HEK293 (cell line): ENCODE data around the gene DDIT4.
A peak's percentile ranks its signal among the peaks of the same experiment; 100 is the strongest.

Experiments used
- CTCF ChIA-PET: fragments of 350-600 bp; formaldehyde crosslinking; extraction: SDS; loops from one replicate; lab custom pipeline; 2021; ENCODE audit warnings: antibody characterized with exemption; lab: Yijun Ruan, JAX
- POLR2A ChIA-PET: fragments of 300-600 bp; formaldehyde crosslinking; extraction: SDS; loops from one replicate; lab custom pipeline; 2020; ENCODE audit warnings: antibody characterized with exemption, inconsistent platforms; lab: Yijun Ruan, JAX
- H3K27ac ChIP-seq: fragments of 200-500 bp; sonication (Bioruptor generic); 2 replicates; pipeline ENCODE4 v1.5.1; 2014; ENCODE audit warnings: low read depth, low read length, control low read depth, inconsistent platforms; ENCODE audit errors: extremely low read depth
- H3K36me3 ChIP-seq, 2 experiments: fragments of 200-500 bp in 1 of 2; sonication (Bioruptor generic) in 1 of 2; 1 replicate in 1 of 2; 2 replicates in 1 of 2; pipeline ENCODE4 v1.5.1; 2014 to 2017; ENCODE audit warnings: inconsistent platforms in 2 of 2, low read length in 2 of 2; ENCODE audit not compliant: control insufficient read depth in 2 of 2, insufficient read depth in 1 of 2
- H3K4me1 ChIP-seq: fragments of 200-500 bp; sonication (Bioruptor generic); 2 replicates; pipeline ENCODE4 v1.5.1; 2014; ENCODE audit warnings: mild to moderate bottlenecking, low read length, inconsistent platforms; ENCODE audit not compliant: control insufficient read depth, insufficient read depth
- H3K4me3 ChIP-seq: 2 replicates; pipeline ENCODE4 v1.5.1; 2011; ENCODE audit warnings: low read depth, mild to moderate bottlenecking, control low read depth, low read length, moderate library complexity
- H3K9me3 ChIP-seq: fragments of 200-500 bp; sonication (Bioruptor generic); 2 replicates; pipeline ENCODE4 v1.5.1; 2014; ENCODE audit warnings: low read depth, low read length, inconsistent platforms; ENCODE audit not compliant: control insufficient read depth, insufficient read depth
- KLF1 ChIP-seq: fragments of 450-650 bp; formaldehyde crosslinking; IDR thresholded peaks from 2 replicates; pipeline ENCODE4 v1.5.1; 2016; ENCODE audit warnings: missing biosample characterization, missing genetic modification characterization
- KLF16 ChIP-seq: fragments of 450-650 bp; formaldehyde crosslinking; IDR thresholded peaks from 2 replicates; pipeline ENCODE4 v1.5.1; 2017; ENCODE audit warnings: missing biosample characterization, missing genetic modification characterization
- KLF17 ChIP-seq: fragments of 450-650 bp; formaldehyde crosslinking; IDR thresholded peaks from 2 replicates; pipeline ENCODE4 v1.5.1; 2016; ENCODE audit warnings: missing biosample characterization, missing genetic modification characterization
- KLF8 ChIP-seq: fragments of 450-650 bp; formaldehyde crosslinking; IDR thresholded peaks from 2 replicates; pipeline ENCODE4 v1.5.1; 2016; ENCODE audit warnings: missing biosample characterization, missing genetic modification characterization
- MZF1 ChIP-seq: fragments of 450-650 bp; formaldehyde crosslinking; IDR thresholded peaks from 2 replicates; pipeline ENCODE4 v1.5.1; 2017; ENCODE audit warnings: missing biosample characterization, missing genetic modification characterization, borderline replicate concordance
- PRDM1 ChIP-seq: fragments of 450-650 bp; formaldehyde crosslinking; IDR thresholded peaks from 2 replicates; pipeline ENCODE4; 2016; ENCODE audit warnings: missing biosample characterization, missing genetic modification characterization
- SCRT2 ChIP-seq: fragments of 450-650 bp; formaldehyde crosslinking; IDR thresholded peaks from 2 replicates; pipeline ENCODE4 v1.5.1; 2016; ENCODE audit warnings: missing biosample characterization, missing genetic modification characterization
- TRIM28 ChIP-seq: IDR thresholded peaks from 2 replicates; pipeline ENCODE4 v1.6.1; 2011; ENCODE audit warnings: low read length, control low read depth, borderline replicate concordance
- ZFHX2 ChIP-seq: fragments of 450-650 bp; formaldehyde crosslinking; conservative IDR thresholded peaks from 2 replicates; pipeline ENCODE4 v1.5.1; 2016; ENCODE audit warnings: missing biosample characterization, missing genetic modification characterization
- ZNF132 ChIP-seq: fragments of 450-650 bp; formaldehyde crosslinking; IDR thresholded peaks from 2 replicates; pipeline ENCODE4 v1.5.1; 2017; ENCODE audit warnings: missing biosample characterization, missing genetic modification characterization, borderline replicate concordance
- ZNF18 ChIP-seq: fragments of 450-650 bp; formaldehyde crosslinking; IDR thresholded peaks from 2 replicates; pipeline ENCODE4 v1.5.1; 2016; ENCODE audit warnings: missing biosample characterization, missing genetic modification characterization
- ZNF398 ChIP-seq: fragments of 450-650 bp; formaldehyde crosslinking; IDR thresholded peaks from 2 replicates; pipeline ENCODE4 v1.5.1; 2017; ENCODE audit warnings: missing biosample characterization, missing genetic modification characterization
- ZNF610 ChIP-seq: fragments of 450-650 bp; formaldehyde crosslinking; IDR thresholded peaks from 2 replicates; pipeline ENCODE4 v1.5.1; 2016; ENCODE audit warnings: missing biosample characterization, missing genetic modification characterization, borderline replicate concordance
- ZNF621 ChIP-seq: fragments of 450-650 bp; formaldehyde crosslinking; IDR thresholded peaks from 2 replicates; pipeline ENCODE4 v1.5.1; 2017; ENCODE audit warnings: missing biosample characterization, missing genetic modification characterization
- ZNF707 ChIP-seq: fragments of 450-650 bp; formaldehyde crosslinking; IDR thresholded peaks from 2 replicates; pipeline ENCODE4 v1.5.1; 2016; ENCODE audit warnings: missing biosample characterization, missing genetic modification characterization
- ZNF791 ChIP-seq: fragments of 450-650 bp; formaldehyde crosslinking; IDR thresholded peaks from 2 replicates; pipeline ENCODE4 v1.5.1; 2016; ENCODE audit warnings: missing biosample characterization, missing genetic modification characterization
- TF ChIP-seq, protein P1 (sequence below): fragments of 450-650 bp; formaldehyde crosslinking; IDR thresholded peaks from 2 replicates; pipeline ENCODE4 v1.5.1; 2017; ENCODE audit warnings: missing biosample characterization, missing genetic modification characterization
- TF ChIP-seq, protein P2 (sequence below): fragments of 450-650 bp; formaldehyde crosslinking; IDR thresholded peaks from 2 replicates; pipeline ENCODE4 v1.5.1; 2016; ENCODE audit warnings: missing biosample characterization, missing genetic modification characterization
- TF ChIP-seq, protein P3 (sequence below): fragments of 450-650 bp; formaldehyde crosslinking; IDR thresholded peaks from 2 replicates; pipeline ENCODE4 v1.5.1; 2016; ENCODE audit warnings: missing biosample characterization, missing genetic modification characterization

The DDIT4 gene

DNA sequence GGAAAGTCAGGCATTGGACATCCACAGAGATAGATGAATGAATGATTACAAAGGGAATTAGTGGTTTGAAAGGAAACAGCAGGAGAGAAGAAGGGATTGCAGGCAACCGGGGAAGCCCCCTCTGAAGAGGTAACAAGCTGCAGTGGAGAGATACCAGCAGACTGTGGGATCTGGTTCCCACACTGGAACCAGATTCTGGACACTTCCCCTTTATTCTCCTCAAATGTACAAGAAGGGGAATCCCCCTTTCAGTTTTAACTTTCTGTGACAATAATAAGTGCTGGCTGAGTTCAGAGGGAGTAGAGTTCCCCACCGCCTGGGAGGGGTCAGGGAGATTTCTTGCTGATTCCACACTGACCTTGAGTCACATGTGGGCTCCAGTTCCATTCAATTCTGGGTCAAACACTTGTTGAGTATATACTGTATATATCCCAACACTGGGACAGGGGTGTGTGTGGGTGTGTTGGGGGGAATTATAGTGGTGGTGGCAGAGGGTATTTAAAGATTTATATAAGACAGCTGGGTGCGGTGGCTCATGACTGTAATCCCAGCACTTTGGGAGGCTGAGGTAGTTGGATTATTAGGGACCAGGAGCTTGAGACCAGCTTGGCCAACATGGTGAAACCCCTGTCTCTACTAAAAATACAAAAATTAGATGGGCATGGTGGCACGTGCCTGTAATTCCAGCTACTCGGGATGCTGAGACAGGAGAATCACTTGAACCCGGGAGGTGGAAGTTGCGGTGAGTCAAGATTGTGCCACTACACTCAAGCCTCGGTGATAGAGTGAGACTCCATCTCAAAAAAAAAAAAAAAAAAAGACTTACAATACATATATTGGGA lies 16.5 kb upstream of the DDIT4 start (continued):
- TF ChIP-seq SCRT2 (tag by site-specific recombination) = peak; percentile 74
- no peak for TF ChIP-seq KLF17 (tag by site-specific recombination)
- TF ChIP-seq ZNF398 (tag by site-specific recombination) = no peak
- TF ChIP-seq ZNF132 (tag by site-specific recombination) = no peak
- no peak for TF ChIP-seq ZNF621 (tag by site-specific recombination)
- no peak for TF ChIP-seq KLF8
- TF ChIP-seq MZF1 (tag by site-specific recombination) = peak; percentile 48; the same call in 1 of the 2 replicates
- TF ChIP-seq ZNF791 (tag by site-specific recombination) = no peak
- 0 out of 2 replicates have a peak, but pooled peaks have one; percentile 39 for TF ChIP-seq KLF1 (tag by site-specific recombination)
- TF ChIP-seq PRDM1 = 0 out of 2 replicates have a peak, but pooled peaks have one; percentile 19
- TF ChIP-seq ZNF610 (tag by site-specific recombination) = no peak
- peak; percentile 38; the same call in 1 of the 2 replicates for TF ChIP-seq ZFHX2 (tag by site-specific recombination)
- TF ChIP-seq, protein P1, sequence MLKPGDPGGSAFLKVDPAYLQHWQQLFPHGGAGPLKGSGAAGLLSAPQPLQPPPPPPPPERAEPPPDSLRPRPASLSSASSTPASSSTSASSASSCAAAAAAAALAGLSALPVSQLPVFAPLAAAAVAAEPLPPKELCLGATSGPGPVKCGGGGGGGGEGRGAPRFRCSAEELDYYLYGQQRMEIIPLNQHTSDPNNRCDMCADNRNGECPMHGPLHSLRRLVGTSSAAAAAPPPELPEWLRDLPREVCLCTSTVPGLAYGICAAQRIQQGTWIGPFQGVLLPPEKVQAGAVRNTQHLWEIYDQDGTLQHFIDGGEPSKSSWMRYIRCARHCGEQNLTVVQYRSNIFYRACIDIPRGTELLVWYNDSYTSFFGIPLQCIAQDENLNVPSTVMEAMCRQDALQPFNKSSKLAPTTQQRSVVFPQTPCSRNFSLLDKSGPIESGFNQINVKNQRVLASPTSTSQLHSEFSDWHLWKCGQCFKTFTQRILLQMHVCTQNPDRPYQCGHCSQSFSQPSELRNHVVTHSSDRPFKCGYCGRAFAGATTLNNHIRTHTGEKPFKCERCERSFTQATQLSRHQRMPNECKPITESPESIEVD (tag by site-specific recombination) = no peak
- TF ChIP-seq, protein P2, sequence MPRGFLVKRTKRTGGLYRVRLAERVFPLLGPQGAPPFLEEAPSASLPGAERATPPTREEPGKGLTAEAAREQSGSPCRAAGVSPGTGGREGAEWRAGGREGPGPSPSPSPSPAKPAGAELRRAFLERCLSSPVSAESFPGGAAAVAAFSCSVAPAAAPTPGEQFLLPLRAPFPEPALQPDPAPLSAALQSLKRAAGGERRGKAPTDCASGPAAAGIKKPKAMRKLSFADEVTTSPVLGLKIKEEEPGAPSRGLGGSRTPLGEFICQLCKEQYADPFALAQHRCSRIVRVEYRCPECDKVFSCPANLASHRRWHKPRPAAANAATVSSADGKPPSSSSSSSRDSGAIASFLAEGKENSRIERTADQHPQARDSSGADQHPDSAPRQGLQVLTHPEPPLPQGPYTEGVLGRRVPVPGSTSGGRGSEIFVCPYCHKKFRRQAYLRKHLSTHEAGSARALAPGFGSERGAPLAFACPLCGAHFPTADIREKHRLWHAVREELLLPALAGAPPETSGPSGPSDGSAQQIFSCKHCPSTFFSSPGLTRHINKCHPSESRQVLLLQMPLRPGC (tag by site-specific recombination) = no peak
- TF ChIP-seq KLF16 (tag by site-specific recombination) = no peak
- no peak for TF ChIP-seq ZNF707 (tag by site-specific recombination)
- no peak for TF ChIP-seq TRIM28

- CTCF ChIA-PET = interaction anchor here (3.3 kb wide), 1 partner anchor 16 kb away, joined by 27 read pairs; the partner anchor contains the start of gene DDIT4
- H3K9me3 ChIP-seq = no peaks in the 10 kb centered on the region
- H3K4me3 ChIP-seq = no peak overlapping the region
- no peaks in the 10 kb centered on the region for H3K36me3 ChIP-seq
- H3K4me1 ChIP-seq = peaks cover 29% of the 10 kb centered on the region
- 0 out of 2 replicates have a peak overlapping the region, but pooled peaks have one; percentile 94 for H3K27ac ChIP-seq
- TF ChIP-seq, protein P3, sequence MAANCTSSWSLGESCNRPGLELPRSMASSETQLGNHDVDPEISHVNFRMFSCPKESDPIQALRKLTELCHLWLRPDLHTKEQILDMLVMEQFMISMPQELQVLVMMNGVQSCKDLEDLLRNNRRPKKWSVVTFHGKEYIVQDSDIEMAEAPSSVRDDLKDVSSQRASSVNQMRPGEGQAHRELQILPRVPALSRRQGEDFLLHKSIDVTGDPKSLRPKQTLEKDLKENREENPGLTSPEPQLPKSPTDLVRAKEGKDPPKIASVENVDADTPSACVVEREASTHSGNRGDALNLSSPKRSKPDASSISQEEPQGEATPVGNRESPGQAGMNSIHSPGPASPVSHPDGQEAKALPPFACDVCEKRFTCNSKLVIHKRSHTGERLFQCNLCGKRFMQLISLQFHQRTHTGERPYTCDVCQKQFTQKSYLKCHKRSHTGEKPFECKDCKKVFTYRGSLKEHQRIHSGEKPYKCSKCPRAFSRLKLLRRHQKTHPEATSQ (tag by site-specific recombination) = no peak
- peak; percentile 73 for TF ChIP-seq ZNF18
- POLR2A ChIA-PET = interaction anchor here (0.6 to 5.8 kb wide), 3 partner anchors 14 to 761 kb away, joined by 3 to 120 read pairs (median 5); partner anchors contain the start of gene DDIT4
Observed at GRCh38 chr10:72258617-72259016, 15.1 kb upstream of the DDIT4 start.
